NCI-H2171 treated with DMSO at 0.1 percent for 48 hours (cell line): ENCODE data around the gene SLC24A3.
"Not testable (repeated sequence)": the region's sequence is repeated elsewhere in the genome, so short reads cannot be mapped to it uniquely, and the experiment has no call there.

Source experiments
- DNase-seq: peaks from one replicate; lab custom pipeline; 2025; lab: John Stamatoyannopoulos, UW

The SLC24A3 gene

DNA sequence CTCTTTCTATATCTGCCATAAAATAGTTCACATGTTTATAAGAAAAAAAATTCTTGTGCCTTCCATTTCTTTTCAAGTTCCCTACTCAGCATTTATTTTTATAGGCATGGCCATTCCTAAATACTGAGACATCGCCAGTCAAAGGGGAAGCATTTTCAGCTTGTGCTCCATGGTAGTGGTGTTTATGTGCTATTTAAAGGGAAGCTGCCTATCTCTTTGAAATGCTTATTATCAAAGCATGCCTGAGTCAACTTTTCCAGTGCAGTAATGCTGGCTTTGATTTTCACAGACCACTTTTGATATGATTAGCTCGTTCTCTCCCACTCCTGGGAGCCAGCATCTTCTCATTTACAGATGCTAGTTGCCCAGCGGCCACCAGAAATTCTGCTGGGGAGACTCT, 421.5 kb downstream of the SLC24A3 start:
- no peak for DNase-seq

DNA sequence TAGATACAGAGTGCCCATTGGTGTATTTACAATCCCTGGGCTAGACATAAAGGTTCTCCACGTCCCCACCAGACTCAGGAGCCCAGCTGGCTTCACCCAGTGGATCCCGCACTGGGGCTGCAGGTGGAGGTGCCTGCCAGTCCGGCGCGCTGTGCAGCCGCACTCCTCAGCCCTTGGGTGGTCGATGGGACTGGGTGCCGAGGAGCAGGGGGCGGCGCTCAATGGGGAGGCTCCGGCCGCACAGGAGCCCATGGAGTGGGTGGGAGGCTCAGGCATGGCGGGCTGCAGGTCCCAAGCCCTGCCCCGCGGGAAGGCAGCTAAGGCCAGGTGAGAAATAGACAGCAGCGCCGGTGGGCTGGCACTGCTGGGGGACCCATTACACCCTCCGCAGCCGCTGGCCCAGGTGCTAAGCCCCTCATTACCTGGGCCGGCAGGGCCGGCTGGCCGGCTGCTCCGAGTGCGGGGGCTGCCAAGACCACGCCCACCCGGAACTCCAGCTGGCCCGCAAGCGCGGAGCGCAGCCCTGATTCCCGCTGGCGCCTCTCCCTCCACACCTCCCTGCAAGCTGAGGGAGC, 427.1 kb downstream of the SLC24A3 start:
- not testable (repeated sequence) for DNase-seq

DNA sequence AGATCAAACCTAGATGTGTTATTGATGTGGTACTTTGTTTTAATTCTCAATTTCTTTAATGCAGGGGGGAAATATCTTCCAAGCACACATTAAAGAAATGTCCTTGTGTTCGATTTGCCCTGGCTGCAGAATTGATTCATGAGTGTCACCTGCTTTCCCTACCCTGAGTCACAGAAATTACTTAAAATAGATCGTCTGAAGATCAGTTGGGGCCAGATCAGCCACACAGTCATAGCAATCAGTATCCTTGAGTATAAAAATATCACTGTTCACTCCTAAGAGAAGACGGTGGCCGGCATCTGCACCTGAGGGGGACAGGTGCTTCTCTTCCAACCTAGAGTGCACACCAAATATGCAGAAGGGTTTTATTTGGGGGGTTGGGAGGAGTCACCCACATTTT, 430.4 kb downstream of the SLC24A3 start:
- DNase-seq: no peak

DNA sequence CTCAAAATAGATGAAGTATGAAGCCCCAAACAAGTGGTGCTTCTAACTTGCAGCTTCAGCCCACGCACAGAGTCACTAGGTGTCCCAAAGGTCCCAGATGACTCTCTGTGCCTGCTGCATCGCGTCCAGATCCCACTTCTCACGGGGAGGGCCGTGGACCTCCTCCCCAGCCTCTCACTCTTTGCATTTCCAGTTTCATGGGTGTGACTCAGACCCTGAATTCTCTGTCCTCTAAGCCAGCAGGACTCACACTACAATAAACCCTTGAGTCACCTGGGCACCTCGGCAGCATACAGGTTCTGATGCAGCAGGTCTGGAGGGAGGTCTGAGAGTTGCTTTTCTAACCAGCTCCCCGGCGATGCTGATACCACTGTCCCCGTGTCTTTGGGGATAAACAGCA, 431.6 kb downstream of the SLC24A3 start:
- no peak for DNase-seq

DNA sequence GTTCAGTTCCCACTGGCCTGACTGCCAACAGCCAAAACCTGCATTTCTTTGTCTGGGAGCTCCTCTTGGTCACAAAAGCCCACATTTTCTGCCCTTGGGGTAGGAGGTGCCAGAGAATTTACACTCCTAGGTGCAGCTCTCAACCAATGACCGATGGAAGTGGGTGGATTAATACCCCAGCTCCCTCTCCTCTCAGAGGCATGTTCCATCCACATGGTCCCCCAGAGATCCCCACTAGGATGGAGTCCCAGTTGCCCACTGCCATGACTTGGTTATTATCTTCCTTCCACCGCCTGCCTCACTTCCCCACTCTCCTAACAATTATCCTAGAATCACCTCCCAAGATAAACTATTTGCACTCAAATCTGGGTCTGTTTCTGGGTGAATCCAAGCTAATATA, 434.5 kb downstream of the SLC24A3 start:
- DNase-seq: no peak

DNA sequence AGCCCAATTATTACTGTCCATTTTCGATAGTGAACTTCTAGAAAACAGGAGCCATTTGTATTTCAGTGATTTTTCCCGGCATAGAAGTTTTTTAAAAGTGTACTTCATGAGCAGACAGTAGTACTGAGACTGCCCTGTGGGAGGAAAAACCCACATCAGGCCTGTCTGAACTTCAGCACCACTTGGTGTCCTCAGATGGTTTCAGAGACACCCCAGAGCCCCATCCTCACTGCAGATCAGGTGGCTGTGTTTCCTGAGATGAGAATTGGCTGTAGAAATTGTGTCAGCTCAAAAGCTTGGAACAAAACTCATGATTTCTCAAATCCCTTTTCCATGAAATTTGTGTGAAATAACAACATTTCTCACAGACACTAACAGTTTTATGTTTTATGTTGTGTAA, 435.6 kb downstream of the SLC24A3 start:
- DNase-seq: no peak

DNA sequence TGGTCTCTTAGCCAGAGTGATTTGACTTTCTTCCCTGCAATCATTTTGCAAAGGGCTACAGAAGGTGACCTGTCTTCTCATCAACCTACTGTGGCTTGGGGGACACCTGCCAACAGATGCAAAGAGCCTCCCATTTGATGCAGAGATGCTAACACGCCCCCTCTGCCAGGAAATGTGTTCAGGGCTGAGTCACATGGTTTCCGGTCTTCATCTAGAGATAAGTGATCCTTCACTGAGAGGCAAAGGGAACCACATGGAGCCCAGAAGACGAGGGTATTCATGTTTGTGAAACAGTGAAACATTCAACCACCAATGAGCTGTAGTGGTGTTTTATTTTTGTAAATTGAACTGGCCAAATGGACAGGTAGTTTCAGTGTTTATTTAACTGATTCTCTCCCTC, 436.6 kb downstream of the SLC24A3 start:
- no peak for DNase-seq

DNA sequence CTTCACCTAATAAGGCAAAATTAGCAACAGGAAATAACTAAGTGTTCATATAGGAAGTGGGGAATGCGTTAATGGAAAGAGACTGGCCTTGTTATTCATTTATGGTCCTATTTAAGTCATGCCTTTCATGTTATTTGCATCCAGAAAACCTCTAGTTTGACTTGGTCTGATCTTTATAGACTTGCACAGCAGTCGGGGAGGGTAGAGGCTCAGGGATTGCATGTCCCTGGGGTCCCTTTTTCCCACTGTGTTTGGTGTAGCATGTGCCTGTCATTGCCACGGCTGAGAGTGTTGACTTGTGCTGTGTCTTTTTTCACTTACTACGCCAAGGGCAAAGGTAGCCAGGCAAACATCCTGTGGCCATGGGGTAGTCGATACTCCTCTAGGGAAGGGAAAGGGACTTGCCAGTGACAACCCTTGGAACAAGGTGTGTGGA, 440.2 kb downstream of the SLC24A3 start:
- DNase-seq: no peak

DNA sequence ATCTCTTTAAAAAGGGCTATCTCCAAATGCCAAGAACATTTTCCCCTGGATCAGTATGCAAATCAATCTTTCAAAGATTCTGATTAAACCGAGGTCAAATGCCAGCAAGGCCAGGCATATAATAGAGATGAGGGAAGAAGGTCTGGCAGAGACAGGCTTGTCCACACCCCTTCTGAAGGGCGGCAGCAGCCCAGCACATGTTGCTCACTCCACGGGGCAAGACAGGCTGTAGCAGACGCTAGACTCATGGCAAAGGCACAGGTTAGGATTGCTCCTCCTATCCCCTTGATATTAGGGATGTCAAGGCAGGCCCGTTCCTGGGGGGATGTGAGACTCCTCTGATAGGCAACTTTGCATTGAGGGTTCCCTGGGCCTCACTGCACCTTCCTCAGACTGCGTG, 440.9 kb downstream of the SLC24A3 start:
- no peak for DNase-seq

DNA sequence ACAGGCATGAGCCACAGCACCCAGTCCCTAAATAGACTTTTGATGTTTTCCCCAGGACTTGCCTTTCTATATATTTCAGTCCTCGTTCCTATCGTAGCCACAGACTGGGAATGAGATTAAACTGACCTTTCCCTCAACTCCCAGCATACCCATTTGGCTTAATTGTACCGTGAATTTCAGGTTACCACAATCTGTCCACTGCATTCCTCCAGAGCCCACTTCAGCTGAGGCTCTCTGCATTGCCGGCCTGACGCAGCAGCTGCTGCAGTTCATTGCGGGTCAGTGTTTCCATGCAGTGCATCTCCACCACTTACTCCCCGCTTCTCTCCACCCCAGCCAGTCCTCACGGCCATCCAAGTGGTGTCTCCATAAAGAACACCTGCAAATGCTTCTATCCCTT, 442.5 kb downstream of the SLC24A3 start:
- DNase-seq: no peak

DNA sequence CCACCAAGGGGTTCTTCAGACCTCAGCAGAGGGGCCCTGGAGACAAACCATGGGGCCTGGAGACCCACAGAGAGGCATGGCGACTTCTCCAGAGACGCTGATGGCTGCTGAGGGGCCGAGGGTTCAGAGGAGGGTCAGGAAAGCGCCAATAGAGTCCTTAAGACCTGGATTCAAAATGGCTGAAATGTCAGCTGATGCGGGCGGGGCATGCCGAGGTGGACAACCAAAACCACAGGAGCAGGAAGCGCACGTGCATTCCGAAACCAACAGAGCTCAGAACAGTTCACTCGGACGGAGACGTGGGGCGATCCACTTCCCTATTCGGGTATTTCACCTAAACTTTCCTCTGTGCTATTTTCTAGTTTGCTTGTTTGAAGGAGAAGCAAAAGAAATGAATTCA, 445.7 kb downstream of the SLC24A3 start:
- no peak for DNase-seq

DNA sequence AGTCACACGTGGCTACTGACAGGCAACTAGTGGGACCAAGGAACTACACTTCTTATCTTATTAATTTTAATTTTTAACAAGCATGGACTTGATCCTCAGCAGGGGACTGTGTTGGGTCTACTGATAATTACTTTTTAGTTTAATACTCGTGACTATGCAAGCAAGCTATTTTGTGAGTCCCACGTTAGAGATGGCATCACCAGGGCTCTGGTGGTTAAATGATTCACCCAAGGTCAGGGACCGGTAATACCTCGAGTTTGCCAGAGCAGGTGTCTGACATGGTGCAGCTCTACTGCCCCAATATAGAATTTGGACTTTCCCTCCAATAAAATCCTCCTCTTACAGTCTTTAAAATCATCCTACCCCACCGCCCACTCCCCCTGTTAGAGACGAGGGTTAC, 447.0 kb downstream of the SLC24A3 start:
- DNase-seq: no peak

DNA sequence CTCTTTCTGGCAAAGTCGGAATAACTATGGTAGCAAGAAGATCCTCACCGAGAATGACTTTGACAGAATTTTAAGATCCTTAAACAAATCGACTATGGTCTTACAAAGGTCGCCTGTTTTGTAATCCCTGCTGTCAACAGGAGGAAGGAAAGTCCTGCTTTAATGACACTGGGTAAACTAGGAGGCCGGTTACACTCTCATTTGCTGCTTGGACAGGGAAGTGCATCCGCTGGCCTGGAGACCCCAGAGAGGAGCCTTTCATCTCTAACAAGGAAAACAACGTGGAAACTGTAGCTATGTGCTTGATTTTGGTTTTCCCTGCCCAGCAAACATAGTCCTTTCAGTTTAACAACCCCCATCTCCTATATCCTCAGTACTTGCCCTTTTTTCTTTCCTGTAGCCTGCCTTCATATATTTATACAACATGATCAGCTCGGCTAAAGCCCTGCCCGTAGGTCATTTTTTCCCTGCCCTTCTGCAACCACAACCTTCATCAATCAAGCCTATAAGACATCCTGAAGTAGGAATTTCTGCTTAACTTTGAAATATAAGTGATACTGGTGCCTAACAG, 448.5 kb downstream of the SLC24A3 start:
- DNase-seq: no peak

DNA sequence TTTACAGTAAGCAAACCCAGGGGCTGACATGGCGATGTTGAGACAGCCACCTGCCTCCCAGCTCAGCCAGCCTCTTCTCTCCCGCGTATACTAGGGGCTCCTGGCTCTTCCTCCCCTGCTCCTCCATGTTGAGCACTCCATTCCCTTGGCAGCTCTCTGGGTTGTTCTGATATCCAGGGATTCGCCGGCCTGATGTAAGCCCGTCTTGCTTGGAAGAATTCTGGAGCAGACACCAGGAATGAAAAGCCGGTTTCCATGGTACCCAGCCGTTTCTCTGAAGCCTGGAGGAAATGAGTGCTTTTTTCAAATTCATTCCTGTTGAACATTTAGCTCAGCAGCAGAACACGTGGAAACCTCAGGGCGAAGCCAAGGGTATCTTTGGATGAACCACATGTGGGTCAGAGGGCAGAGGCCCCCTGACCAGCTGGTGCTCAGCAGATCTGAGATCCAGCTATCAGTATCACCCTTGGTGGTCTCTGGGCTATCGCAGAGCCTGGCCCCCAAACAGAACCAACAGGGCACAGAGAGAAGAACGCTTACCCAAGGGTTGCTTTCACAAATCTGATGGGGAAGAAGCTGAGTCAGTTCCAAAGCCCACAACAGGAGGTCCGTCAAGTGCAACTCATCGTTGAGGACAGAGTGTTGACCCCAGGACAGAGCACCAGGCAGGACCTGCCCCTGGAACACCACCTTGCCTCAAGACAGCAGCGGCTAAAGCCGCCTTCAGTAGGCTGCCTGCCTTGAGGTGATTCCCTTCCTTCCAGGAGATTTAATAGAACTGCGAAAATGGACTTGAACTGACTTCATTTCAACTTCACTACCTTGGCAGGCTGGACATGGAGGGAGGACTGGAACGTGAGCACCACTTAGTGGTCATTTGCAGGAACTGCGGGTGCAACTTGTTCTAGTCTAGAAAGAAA, 449.5 kb downstream of the SLC24A3 start:
- DNase-seq: peak; percentile 81

DNA sequence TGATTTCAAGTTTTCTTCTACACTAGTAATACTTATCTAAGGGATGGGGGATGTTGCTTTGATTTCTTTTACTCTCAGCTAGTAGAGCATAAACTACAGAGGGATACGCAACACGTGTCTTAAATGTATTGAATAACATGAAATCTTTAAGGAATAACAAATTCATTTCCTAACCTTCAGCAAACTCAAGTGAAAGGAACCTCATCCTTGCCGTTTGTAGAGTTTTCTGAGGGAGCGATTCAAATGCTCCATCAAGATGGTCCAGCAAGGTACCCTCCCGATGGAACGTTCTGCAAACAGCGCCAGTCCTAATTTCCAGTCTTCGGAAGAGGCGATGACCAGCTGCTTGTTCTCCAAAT, 450.2 kb downstream of the SLC24A3 start:
- DNase-seq: no peak

DNA sequence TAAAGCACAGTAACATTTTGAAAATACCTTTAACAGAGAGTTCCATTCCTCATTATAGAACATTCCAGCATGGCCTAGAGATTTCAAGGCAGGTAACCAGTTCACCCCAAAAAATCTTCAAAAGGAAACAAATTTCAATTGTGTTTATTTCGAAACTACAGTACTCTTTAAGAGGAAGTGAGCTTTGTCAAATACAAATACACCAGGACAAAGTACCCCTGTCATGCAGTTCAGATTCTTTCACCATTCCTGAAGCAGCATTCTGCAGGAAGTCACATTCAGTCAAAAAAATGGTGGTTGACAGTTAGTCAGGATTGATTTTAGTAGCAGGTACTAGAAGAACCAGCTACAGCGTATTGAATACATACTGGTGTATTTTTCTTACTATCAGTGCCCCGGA, 456.0 kb downstream of the SLC24A3 start:
- DNase-seq: no peak

DNA sequence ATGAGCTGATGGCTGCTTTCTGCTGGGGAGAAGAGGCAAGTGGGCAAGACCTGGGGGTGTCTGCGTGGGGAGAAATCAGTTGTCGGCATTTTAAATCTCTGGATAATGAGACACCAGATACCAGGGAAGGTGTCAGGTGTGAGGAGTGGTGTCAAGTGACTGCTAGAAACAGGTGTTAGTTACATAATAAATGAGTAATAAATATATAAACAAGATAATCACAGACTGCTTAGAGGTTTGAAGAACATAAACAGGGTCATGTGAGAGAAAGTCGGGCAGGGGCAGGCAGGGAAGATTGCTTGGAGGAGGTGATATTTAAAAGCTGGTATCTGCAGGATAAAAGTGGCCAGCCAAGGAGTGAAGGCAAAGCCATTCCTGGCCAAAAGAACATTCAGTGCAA, 458.4 kb downstream of the SLC24A3 start:
- peak; percentile 91 for DNase-seq

DNA sequence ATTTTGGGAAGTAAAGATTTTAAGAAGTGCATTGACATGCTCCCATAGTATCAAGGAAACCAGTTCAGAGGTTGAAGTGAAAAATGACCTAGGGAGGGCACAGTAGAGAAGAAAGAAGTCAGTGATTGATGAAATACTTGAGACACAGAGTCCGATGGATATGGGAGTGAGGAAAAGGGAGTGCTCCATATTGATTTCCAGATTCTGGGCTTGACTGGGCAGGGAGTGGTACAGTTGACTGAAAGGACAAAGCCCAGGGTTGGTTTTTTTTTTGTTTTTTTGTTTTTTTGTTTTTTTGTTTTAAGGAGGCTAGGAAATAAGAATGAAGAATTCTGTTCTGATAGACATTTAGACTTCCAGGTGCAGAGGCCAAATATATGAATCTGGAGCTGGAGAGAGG, 458.9 kb downstream of the SLC24A3 start:
- no peak for DNase-seq

DNA sequence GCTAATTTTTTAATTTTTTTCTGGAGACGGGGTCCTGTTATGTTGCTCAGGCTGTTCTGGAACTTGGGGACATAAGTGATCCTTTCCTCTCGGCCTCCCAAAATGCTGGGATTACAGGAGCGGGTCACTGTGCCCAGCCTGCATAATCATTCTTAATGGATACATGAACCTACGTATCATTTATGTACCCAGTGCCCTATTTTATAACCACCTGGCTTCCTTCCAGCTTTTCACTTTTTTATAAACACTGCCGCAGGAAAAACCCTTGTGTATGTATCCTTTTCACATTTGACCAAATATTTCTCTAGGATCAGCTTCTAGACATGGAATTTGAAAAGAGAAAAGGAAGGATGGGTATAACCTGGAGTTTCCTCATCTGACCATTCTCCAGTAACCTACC, 460.1 kb downstream of the SLC24A3 start:
- no peak for DNase-seq

DNA sequence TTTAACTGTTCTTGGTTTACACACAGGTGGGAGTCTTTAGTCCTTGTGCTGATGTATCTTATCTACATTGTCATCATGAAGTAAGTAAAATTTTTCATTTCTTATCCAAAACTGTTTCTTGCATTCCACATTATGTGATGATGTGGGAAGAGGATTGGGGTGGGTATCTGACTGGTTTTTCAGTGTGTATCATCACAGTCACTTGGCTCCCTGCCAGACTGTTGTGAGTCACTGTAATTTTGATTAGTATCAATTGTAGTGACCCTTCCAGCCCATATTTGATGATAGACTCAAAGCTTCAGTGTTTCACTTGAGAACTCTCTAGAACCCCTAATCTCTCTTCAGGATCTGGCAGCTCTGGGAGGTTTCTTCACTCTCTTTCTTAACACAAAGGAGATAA, 461.1 kb downstream of the SLC24A3 start:
- no peak for DNase-seq

DNA sequence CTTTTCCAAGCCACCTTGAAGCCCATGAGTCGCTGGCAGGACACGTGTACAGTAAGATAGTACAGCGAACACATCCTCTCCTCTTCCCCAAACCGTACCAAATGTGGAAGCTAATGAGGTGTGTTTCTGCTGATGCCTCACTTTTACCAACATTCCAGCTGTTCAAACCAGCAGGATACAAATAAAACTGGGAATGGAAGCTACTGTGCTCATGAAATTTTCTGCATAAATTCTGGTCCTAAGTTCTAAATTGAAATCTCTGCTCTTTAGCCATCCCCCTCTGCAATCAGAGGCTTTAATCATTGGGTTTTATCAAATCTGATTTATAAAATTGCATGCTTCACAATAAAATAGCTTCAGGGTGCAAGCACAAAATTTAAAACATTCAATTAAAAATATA, 463.8 kb downstream of the SLC24A3 start:
- DNase-seq: no peak

DNA sequence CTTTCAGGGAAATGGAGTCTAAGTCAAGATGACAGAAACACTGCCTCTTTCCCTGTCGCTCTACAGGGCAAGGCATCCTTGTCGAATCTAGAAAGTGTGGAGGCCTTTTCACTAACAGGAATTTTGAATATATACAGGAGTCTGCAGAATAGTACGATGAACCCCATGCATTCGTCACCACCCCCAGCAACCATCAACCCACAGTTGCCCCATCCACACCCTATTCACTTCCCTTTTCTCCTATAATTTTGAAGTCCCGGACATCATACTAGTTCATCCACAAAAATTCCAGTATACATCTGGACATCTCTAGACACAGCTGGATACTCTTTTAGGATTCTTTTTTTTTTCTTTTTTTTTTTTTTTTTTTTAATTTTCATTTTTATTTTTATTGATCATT, 464.9 kb downstream of the SLC24A3 start:
- no peak for DNase-seq

DNA sequence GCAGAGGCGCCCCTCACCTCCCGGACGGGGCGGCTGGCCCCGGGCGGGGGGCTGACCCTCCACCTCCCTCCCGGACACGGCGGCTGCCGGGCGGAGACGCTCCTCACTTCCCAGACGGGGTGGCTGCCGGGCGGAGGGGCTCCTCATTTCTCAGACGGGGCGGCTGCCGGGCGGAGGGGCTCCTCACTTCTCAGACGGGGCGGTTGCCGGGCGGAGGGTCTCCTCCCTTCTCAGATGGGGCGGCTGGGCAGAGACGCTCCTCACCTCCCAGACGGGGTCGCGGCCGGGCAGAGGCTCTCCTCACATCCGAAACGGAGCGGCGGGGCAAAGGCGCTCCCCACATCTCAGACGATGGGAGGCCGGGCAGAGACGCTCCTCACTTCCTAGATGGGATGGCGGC, 466.1 kb downstream of the SLC24A3 start:
- DNase-seq: not testable (repeated sequence)
